Endometrial microvascular endothelial cells (primary cell): ENCODE measurements around the gene FKBP10. TPM values are rescaled to one million over a fixed set of nuclear protein-coding genes. Genes with fewer than 3 reads are reported as not detected.

ENCODE experiments used
- in situ Hi-C: cut with HindIII; loops from 2 replicates; pipeline ENCODE4 v1.10.0; 2017; ENCODE audit warnings: low sequenced_read_pairs, low pct_unique_long_range_greater_than_20kb; ENCODE audit errors: inconsistent ontology term
- total RNA-seq: library from RNA; depleted of rRNA; stranded (reverse); fragments of >200 nt; gene quantifications from one replicate; pipeline ENCODE4 v1.2.3, GENCODE V29; 2015; ENCODE audit errors: inconsistent ontology term

The FKBP10 gene
- total RNA-seq, 1 donor from 2014 or later, result 166 TPM

GRCh38 chr17:41781404-41782110 lies 31.2 kb upstream of the FKBP10 start:
- in situ Hi-C loops, result no loop called here

DNA sequence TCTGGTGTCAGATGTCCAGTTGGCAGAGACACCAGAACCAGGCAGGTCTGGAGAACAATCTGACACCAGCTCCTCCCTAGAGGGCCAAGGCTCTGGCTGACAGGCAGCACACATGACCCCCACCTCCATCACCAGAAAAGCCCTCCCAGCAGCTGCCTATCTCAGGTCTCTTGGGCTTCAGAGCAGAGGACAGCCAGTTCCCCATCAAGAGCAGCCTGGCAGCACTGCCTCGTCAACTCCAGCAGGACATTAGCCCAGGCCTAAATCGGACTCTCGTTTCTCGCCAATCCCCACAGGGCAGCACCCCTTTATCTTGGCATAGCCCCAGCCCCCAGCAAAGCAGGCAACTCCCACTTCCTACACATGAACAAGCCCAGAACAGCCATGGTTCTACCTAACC lies 30.7 kb upstream of the FKBP10 start:
- in situ Hi-C loops, result no loop called here

GRCh38 chr17:41784207-41784744 lies 28.5 kb upstream of the FKBP10 start:
- in situ Hi-C loops, result no loop called here

- in situ Hi-C loops, result no loop called here
Measured at GRCh38 chr17:41785091-41785858, 27.5 kb upstream of the FKBP10 start.

DNA sequence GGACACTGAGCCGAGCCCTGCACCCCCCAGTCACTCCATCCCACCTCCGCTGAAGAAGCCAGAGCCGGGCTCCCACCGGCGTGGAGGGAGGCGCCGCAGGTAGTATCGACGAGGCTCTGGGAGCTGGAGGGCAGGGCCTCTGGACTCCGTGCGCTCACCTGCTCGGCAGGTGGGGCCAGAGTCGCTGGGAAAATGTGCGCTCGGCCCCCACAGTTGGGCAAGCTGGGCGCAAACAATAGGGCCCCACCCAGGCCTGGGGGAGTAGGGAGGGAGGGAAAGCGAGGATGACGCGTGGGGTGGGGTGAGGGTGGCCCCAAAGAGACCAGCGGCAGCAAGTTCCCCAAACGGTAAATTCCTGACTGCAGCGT lies 27.0 kb upstream of the FKBP10 start:
- in situ Hi-C loops, result no loop called here

GRCh38 chr17:41786227-41787020 lies 26.4 kb upstream of the FKBP10 start, which contains the start of gene JUP:
TSS of gene JUP (minus strand) at chr17:41786711. CDS start at chr17:41771854, 14,857 bp downstream.
- in situ Hi-C loops, result no loop called here

GRCh38 chr17:41787021-41787418 lies 25.8 kb upstream of the FKBP10 start:
- in situ Hi-C loops, result no loop called here

- in situ Hi-C loops, result no loop called here
Measured at GRCh38 chr17:41792845-41793783, 19.7 kb upstream of the FKBP10 start.

DNA sequence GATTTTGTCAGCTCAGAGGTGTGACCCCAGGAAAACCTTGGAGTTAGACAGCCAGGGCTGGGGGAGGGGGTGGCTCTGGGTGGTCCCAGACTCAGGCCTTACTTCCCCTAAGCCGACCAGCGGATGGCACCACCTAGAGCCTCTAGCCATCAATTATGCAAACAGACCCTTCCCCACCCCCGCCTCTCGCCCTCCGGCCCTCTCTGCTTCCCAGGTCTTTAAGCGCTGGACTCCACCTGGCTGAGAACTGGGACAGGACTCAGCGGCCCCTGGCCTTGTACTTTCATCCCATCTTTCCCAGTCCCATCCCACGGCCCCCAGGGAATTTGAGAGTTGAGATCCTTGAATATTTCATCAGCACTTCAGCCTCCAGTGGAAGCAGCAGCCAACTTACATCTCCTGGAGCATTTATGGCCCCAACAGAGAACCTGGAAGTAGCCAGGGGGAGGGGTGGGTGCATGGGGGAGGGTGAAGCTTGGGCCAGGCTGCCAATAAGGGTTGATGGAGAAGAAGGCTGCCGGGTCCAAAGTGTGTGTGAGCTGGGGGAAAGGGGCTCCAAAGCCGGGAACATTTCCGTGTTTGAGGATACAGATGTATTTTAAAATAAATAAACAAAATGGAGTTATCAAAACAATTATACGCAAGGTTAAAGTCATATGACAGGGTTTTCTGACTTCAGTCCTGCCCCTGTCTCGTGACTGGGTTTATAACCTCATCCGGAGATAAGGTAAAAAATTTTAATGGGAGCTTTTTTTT lies 18.8 kb upstream of the FKBP10 start:
- in situ Hi-C loops, result no loop called here

- in situ Hi-C loops, result no loop called here
Measured at GRCh38 chr17:41794540-41794975, 18.2 kb upstream of the FKBP10 start.

GRCh38 chr17:41796121-41796895 lies 16.5 kb upstream of the FKBP10 start:
- in situ Hi-C loops, result no loop called here

DNA sequence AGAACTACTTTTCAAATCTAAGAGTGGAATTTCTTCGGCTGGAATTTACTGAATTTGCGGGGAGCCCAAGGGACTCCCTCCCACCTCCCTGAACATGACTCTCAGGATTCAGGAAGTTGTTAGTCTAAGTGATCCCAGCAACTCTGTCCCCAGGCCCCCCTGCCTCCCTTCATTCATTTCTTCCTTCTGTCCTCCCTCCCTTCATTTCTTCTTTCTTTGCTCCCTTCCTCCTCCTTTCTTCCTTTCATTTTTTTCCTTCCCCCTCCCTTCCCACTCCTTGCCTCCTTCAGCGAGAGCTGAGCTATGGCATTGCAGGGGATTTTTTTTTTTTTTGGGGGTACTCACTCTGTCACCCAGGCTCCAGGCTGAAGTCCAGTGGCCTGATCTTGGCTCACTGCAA lies 15.4 kb upstream of the FKBP10 start:
- in situ Hi-C loops, result no loop called here

GRCh38 chr17:41799366-41799765 lies 13.4 kb upstream of the FKBP10 start:
- in situ Hi-C loops, result no loop called here

DNA sequence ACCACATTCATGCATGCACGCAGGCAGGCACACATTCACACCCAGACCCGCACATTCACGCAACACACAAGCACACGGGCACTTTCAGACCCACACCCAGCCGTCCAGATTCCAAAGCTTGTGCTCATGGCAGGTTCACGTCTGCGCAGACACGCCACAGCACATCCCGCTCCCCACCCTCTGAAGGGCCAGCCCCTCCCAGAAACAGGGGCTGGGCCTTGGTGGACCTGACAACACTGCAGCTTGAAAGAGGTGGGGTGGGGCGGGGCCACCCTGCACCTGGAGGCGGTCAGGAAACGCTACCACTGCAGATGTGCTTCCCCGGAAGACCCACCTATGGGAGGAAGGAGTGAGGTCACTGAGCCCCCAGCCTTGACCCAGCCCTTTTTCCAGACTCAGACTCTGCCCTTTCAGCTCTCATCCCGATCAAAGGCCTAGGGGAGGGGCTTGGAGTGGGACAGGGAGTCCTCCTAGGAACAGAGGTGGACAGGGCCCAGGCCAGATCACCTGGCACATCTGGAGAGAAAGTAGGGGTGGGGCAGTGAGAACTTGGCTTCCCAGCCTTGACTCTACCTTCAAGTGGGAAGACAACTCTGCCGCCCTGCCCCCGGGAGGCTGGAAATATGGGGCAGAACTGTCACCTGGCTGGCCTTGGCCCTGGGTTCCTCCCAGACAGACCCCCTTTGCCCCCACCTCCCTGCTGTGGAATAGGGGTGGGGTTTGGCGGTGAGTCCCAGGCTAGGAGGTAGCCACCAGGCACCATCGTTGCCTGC lies 12.0 kb upstream of the FKBP10 start:
- in situ Hi-C loops, result loop anchor here (10.0 kb wide), 1 partner anchor 76 kb away; no protein-coding TSS in a partner anchor

- in situ Hi-C loops, result loop anchor here (10.0 kb wide), 1 partner anchor 77 kb away; no protein-coding TSS in a partner anchor
Measured at GRCh38 chr17:41801374-41802271, 11.2 kb upstream of the FKBP10 start.
